A673 (cell line): ENCODE data around the gene KLHL24. TPM values are rescaled to one million over a fixed set of nuclear protein-coding genes. Genes with fewer than 3 reads are reported as not detected.
"Not testable (repeated sequence)": the region's sequence is repeated elsewhere in the genome, so short reads cannot be mapped to it uniquely, and the experiment has no call there.

Experiments
- BruUV-seq: library from RNA; stranded (reverse); fragments of 400-500 nt; replicated peaks from 2 replicates; lab custom pipeline; 2021; lab: Mats Ljungman, UMichigan
- CTCF ChIA-PET: fragments of 300-600 bp; sonication (Branson Sonifier 250); formaldehyde crosslinking; loops from one replicate; lab custom pipeline; 2022; ENCODE audit warnings: antibody characterized with exemption; lab: Charles Lee
- POLR2A ChIA-PET: fragments of 300-600 bp; sonication (Branson Sonifier 250); formaldehyde crosslinking; loops from one replicate; lab custom pipeline; 2022; ENCODE audit warnings: antibody characterized with exemption; ENCODE audit not compliant: low non-redundant PET; lab: Charles Lee
- DNase-seq: peaks from one replicate; pipeline ENCODE4 v3.0.0-alpha.2; 2015; ENCODE audit warnings: low spot score
- H3K27ac ChIP-seq: fragments of 200-600 bp; sonication (generic); 2 replicates; pipeline ENCODE4 v1.5.1; 2016; ENCODE audit warnings: mixed run types, low read depth, mild to moderate bottlenecking, mixed read lengths, antibody characterized with exemption, low read length; ENCODE audit not compliant: poor library complexity, severe bottlenecking
- H3K27me3 ChIP-seq: fragments of 200-600 bp; sonication (generic); replicated peaks from 2 replicates; pipeline ENCODE4 v1.6.1; 2017; ENCODE audit warnings: mixed run types, low read depth, mild to moderate bottlenecking, mixed read lengths, antibody characterized with exemption, low read length; ENCODE audit not compliant: insufficient read depth, poor library complexity
- H3K36me3 ChIP-seq: fragments of 200-600 bp; sonication (generic); 2 replicates; pipeline ENCODE4 v1.6.1; 2016; ENCODE audit warnings: mixed run types, mild to moderate bottlenecking, mixed read lengths, antibody characterized with exemption, low read length; ENCODE audit not compliant: insufficient read depth, poor library complexity, severe bottlenecking
- H3K4me1 ChIP-seq: fragments of 200-600 bp; sonication (generic); 2 replicates; pipeline ENCODE4 v1.6.1; 2017; ENCODE audit warnings: mixed run types, mild to moderate bottlenecking, mixed read lengths, antibody characterized with exemption, low read length; ENCODE audit not compliant: insufficient read depth, poor library complexity, severe bottlenecking
- H3K4me3 ChIP-seq: fragments of 200-600 bp; sonication (generic); 2 replicates; pipeline ENCODE4 v1.5.1; 2016; ENCODE audit warnings: low read depth, mixed run types, mild to moderate bottlenecking, mixed read lengths, low read length; ENCODE audit not compliant: poor library complexity, severe bottlenecking
- H3K9me3 ChIP-seq: fragments of 200-600 bp; sonication (generic); 2 replicates; pipeline ENCODE4 v1.6.1; 2016; ENCODE audit warnings: mixed run types, low read depth, mild to moderate bottlenecking, mixed read lengths, antibody characterized with exemption, low read length; ENCODE audit not compliant: poor library complexity, severe bottlenecking
- CTCF ChIP-seq: fragments of 300-800, 200-600 bp; sonication (generic); conservative IDR thresholded peaks from 2 replicates; pipeline ENCODE4 v1.5.1; 2017; ENCODE audit warnings: low read depth, mild to moderate bottlenecking, antibody characterized with exemption, low read length, moderate library complexity, mixed read lengths
- EZH2 ChIP-seq: fragments of 200-600 bp; sonication (generic); IDR thresholded peaks from 2 replicates; pipeline ENCODE4 v1.6.1; 2017; ENCODE audit warnings: borderline replicate concordance, low read depth, mild to moderate bottlenecking, mixed read lengths, antibody characterized with exemption, low read length; ENCODE audit not compliant: poor library complexity, severe bottlenecking
- intact Hi-C: fragments of 100-400 bp; cut with micrococcal nuclease; formaldehyde crosslinking; loops from one replicate; pipeline ENCODE4 v1.10.0; 2022; ENCODE audit not compliant: unreplicated experiment
- total RNA-seq: library from RNA; stranded (reverse); gene quantifications from 2 replicates; pipeline ENCODE4 v1.2.3, GENCODE V29; 2021

Gene KLHL24
- total RNA-seq, 1 experiment from 2014 or later: 7.3 TPM

DNA sequence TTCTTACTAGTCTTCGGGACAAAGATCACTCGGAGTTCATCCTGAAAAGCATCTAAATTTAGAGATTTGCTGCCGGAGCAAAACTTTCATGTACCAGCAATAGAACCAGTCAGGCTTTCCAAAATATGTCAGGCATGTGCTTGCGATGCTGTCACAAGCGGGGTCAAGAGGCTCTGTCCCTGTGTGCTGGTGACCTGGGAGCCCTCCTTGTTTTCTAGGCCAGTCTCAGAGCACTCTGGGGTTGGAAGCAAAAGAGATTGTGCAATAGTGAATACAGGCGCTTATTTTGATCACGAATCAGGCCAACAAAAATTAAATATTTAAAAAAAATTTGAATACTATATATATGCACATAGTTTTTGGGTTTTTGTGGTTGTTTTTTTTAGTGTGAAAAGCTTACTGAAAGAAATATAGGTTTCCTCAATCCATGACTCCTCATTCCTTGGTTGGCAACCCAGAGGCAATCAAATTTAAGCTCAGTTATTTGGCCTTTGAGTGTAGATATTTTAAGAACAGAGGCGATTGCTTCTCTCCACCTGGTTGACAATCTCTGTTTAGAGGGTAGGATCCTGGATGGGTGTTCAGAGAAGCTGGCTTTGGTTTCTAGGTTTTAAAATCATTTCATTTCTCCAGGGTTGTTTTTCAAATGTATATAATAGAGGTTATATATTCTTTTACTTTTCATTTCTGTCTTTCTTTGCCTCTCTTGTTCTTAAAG is 8.4 kb upstream of the KLHL24 start:
- DNase-seq: no peak
- Histone ChIP-seq H3K27ac (no peak overlapping the region), H3K9me3 (no peaks in the 10 kb centered on the region), H3K4me1 (no peaks in the 10 kb centered on the region), H3K27me3 (no peaks in the 10 kb centered on the region), H3K36me3 (no peaks in the 10 kb centered on the region), H3K4me3 (no peak overlapping the region)
- intact Hi-C loops: no loop called here
- BruUV-seq: no TSS peak
- ChIA-PET CTCF (no interaction called here), POLR2A (no interaction called here)
- TF ChIP-seq CTCF (no peak), EZH2 (no peak)

DNA sequence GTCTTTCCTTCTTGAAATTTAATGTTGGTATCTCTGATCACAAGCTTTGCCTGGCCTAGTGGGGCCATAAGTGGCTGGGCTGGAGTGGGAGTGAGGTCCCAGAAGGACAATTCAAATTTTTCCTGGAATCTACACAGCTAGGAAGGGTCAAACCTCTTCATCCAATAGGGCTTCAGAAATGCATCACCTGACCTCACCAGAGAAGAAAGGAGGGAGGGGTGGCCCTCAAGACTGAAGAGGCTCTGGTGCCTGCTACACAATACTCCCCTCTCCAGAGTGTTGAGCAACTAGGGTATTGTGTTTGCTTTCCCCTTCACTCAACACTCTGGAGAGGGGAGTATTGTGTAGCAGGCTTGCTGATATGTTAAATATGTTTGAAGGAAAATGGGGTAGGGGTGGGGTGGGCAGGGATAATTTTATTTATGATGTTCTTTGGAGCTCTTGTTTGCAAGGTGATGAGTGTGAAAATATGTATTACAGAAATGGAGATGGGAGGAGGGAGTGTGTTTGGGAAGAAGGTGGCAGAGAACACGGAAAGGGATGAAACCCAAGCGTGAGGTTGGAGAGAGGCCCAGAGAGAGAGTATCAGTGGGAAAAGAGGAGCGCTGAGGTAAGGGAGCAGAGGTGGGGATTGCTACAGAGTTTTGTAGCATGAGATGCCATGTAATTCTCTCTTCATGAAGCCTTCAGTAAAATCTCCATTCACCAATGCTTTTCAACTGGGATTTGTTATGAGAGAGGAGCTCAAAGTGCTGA is 5.7 kb upstream of the KLHL24 start:
- no peak overlapping the region for H3K27ac ChIP-seq
- no peaks in the 10 kb centered on the region for H3K4me1 ChIP-seq
- no peaks in the 10 kb centered on the region for H3K27me3 ChIP-seq
- H3K36me3 ChIP-seq: no peaks in the 10 kb centered on the region
- no peak overlapping the region for H3K4me3 ChIP-seq
- no peak for TF ChIP-seq CTCF
- TF ChIP-seq EZH2: no peak
- CTCF ChIA-PET: no interaction called here
- DNase-seq: no peak
- BruUV-seq: no TSS peak
- intact Hi-C loops: no loop called here
- POLR2A ChIA-PET: interaction anchor here (0.6 kb wide), 1 partner anchor 536 kb away, joined by 9 read pairs; no protein-coding TSS in a partner anchor
- no peaks in the 10 kb centered on the region for H3K9me3 ChIP-seq

- ChIA-PET CTCF (no interaction called here), POLR2A (no interaction called here)
- no peak for DNase-seq
- Histone ChIP-seq H3K27ac (no peak overlapping the region), H3K36me3 (no peaks in the 10 kb centered on the region), H3K9me3 (no peaks in the 10 kb centered on the region), H3K4me1 (no peaks in the 10 kb centered on the region), H3K4me3 (no peak overlapping the region), H3K27me3 (no peaks in the 10 kb centered on the region)
- no peak for TF ChIP-seq EZH2
- no peak for TF ChIP-seq CTCF
- intact Hi-C loops: no loop called here
- no TSS peak for BruUV-seq
These were observed 3.7 kb upstream of the KLHL24 start for GRCh38 chr3:183631715-183632114.

- H3K4me3 ChIP-seq, H3K27ac ChIP-seq, POLR2A ChIA-PET, H3K9me3 ChIP-seq, H3K27me3 ChIP-seq, H3K36me3 ChIP-seq, intact Hi-C loops, DNase-seq, H3K4me1 ChIP-seq, BruUV-seq: not testable (repeated sequence)
- CTCF ChIA-PET: interaction anchor here (0.5 kb wide), 1 partner anchor 882 kb away, joined by 3 read pairs; no protein-coding TSS in a partner anchor
These were observed 2.7 kb upstream of the KLHL24 start for GRCh38 chr3:183632725-183633124.
